GM19025 (cell line): ENCODE measurements around the gene C17orf113.
"Not testable (repeated sequence)": the region's sequence is repeated elsewhere in the genome, so short reads cannot be mapped to it uniquely, and the experiment has no call there.

Experiments used
- ATAC-seq: cut with Tn5 transposase; IDR thresholded peaks from one replicate; pipeline ENCODE4 v1.9.1; 2021; ENCODE audit warnings: mild to moderate bottlenecking, low read depth, moderate library complexity; ENCODE audit not compliant: unreplicated experiment

Gene C17orf113

DNA sequence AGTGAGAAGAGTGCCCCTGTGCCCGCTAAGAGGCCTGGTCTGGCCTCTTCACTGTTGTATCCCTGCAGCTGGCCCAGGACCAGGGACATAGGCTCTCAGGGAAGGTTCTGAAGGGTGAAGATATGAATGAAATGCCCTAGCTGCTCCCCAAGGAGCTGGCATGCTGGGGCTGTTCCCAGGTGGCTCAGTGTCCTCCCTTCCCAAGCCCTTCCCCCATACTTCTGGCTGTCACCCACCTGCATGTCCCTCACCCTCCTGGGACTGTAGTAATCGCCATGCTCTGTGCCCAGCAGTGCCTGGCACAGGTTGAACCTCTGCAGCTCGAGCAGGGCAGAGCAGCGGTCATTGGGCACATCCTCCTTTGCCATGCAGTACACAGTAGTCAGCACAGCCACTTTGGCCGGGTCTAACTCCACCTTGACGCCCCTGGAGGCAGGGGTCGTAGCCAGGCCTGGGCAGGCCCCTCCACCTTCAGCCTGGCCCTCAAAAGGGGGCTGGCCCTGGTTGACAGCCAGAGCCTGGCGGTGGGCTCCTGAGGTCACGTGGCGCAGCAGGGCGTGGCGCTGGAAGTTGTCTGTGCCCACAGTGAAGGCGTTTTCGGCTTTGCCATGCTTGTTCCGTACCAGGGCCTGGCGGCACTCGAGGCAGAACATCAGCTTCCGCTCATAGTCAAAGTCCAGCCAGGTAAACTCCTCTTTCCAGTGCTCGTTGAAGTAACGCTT is 7.6 kb downstream of the C17orf113 start:
- ATAC-seq: no peak

DNA sequence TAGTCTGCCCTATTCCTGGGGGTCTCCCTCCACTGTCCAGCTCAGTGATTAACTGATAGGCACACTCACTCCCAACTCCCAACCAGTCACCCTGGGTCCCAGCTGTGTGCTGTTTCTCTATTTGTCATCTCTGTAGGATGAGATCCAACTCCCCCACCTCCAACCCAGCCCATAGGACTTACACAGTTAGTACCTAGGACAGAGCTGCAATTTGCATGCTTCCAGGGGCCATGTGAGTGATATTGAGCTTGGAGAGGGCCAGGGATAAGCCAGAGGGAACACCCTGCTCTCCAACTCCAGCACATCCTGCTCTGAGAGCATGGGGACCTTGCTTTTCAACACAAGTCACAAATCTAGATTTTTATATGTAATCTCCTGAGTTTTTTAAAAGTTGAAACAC is 8.8 kb downstream of the C17orf113 start:
- no peak for ATAC-seq

DNA sequence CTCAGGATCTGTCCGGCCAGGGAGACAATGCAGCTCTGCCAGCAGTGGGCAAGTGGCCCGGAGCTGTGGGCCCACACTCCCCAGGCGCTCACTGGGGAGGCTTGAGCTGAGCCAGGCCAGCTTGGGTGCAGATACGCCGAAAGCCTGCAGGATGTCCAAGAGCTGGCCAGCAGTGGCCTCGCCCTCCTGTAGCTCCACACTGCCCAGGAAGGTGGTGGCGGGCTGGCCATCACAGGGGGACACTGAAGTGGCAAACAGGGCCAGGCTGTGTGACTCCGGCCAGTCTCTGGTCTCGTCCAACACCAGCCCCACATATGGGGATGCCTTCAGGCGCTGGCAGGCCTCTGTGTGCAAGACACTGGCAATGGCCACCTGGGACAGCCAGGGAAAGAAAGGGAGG is 9.6 kb downstream of the C17orf113 start:
- no peak for ATAC-seq

DNA sequence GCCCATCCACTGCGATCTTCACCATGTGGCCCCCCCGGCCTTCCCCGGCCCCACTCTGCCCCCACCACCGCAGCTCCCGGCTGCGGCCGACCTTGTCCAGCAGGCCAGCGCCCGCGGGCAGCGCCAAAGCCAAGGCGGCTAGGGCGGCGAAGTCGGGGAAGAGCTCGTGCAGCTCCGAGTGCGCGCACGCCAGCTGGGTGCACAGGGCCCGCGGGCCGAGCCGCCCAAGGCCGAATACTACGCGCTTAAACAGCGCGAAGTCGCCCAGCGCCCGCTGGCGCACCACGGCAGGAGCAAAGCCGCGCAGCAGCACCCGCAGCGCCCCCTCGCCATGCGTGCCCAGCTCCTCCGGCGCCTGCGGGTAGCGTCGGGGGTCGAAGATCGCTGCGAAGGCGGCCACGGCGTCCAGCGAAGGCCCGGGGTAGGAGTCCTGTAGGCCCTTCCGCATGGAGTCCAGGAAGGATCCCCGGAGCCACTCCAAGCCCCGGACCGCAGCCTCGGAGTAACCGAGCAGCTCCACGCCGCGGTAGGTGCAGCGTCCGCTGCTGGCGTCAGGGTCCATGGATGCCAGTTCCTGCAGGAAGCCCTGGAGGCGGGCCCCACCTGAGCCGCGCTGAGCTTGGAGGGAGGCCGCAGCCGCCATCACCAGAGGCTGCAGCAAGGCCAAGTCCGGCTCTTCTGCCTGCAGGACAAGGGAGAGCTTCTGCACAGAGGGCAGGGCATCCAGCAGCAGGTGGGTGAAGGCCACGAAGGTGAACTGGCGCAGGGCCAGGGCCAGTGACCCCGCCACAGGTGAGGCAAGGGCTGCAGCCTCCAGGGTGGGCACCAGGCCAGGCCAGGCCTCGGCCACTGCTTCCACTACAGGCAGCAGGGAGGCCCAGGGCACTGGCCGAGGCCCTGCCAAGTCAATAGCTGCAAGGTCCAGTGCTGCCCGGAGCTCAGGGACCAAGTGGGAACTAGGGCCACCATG is 10.3 kb downstream of the C17orf113 start:
- no peak for ATAC-seq

DNA sequence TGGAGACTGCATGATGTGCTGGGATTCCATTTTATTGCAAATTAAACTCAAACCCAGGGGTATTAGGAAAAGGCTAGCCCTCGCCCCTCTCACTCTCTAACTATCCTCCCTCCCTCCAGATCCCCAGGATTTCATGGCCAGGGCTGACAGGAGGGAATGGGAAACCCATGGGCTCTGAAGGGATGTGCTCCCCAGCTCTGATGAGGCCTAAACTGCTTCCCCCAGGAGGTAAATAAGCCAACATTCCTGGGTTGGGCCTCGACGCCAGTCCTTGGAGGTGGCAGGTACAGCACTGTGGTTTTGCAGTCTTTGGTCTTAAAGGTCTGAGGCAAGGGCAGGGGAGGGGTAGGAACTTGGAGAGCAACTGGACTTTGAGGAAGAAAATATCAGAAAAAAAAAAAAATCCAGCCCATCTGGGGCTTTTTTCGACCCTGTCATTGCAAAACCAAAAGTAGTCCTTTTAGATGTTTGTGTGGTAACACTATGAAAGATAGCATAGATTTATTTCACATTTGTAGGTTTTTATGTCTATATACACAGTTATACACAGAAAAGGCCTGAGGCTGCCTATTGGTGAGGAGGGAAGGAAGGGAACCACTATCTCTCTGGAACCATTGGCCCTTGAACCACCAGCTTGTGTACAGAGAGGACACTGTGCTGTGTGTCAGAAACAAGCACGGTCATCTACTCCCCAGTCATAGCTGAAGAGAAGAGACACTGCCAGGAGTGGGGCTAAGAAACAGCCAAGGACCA is 12.0 kb downstream of the C17orf113 start:
- no peak for ATAC-seq

DNA sequence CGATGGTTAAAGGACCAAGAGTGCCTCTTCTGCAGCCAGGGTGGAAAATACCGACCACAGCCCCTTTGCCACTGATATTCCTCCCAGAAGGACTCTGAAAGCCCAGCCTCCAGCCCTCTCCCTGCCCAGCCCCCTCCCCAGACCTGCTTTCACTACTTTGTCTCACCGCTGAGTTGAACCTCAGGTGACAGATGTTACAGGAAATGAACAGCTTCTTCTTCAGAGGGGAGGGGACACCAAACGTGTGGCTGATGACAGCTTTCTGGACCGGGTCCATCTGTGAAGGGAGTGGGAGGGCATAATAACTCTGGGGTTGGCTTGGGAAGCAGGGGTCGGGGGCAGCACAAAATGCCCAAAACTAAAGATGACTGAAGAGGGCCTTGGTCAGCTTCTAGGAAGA is 16.3 kb downstream of the C17orf113 start:
- no peak for ATAC-seq

DNA sequence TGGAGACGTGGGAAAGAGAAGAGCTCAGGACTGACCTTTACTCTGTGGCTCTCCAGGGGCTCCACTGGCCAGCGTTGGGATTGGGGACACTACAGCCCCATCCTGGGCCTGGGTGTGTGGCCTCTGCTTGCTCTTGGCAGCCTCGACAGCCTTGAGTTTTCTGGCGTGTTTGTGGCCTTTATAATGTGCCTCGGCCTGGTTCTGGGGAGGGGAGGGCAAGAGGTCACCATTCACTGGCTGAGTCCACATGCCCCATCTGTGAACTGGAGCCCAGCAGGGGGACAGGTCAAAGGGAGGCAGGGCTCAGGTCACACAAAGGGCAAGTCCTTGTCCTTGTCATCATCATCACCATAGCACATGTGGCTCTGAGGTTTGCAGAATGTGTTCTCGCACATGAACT is 18.8 kb downstream of the C17orf113 start:
- ATAC-seq: no peak

DNA sequence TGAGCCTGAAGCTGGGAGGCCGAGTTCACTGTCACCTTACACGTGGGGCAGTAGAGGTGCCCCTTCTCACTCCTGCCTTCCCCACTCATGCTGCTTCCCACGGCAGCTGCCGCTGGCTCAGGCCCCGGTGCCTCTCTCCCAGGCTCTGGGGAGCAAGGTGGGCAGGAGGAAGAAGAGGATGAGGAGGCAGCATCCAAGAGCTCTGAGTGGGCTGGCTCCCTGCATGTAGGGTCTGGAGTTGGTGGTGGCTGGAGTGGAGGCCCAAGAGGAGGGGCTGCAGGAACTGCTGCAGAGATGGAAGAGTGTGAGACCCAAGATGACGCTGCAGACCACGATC is 21.6 kb downstream of the C17orf113 start:
- ATAC-seq: no peak

DNA sequence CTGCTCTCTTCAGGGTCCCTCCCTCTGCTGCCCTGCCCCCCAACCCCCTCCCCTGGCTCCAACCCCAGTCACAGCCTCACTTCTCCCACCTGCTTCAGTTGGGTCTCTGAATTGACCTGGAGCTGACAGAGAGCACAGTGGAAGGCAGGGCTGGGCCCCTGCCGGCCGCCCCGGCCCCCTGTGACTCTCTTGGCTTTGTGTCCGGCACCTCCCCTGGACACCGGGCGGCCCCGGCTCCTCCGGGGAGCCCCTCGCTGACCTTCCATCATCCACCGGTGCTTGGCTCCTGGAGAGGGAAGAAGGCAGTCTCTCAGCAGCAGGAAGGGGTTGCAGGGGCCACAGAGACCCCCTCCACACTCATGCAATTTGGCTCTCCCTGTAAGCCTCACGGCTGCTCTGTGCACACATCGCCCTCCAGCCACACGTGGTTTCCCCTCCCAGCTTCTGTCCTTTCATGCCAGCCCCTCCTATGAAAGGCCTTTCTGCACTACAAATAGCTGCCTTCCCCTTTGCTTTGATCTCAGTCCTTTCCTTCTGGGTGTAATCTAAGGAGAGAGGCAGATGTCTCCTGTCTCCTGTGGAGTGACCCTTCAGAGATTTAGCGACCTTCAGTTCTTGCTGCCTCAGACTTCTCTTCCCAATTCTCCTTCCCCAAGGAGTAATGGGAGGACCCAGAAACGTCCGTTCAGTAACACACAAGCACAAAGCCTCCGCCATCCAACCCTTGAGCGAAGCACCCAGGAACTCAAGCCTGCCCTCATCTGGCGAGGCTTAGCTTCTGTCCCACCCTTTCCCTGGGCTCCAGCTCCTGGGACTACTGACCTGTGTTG is 22.2 kb downstream of the C17orf113 start:
- ATAC-seq: no peak

DNA sequence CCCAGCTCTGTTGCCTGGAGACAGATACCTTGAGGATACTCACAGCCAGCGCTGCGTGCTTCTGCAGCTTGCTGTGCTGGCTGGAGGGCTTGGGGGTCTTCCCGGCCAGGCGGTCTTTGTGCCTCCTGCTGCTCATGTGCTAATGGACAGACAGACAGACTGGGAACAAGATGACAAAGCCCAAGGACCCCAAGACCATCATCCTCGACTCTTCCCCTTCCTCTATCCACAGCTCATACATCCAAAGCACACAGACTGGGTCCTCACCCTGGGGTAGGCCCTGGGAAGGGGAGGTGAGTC is 22.9 kb downstream of the C17orf113 start:
- no peak for ATAC-seq

DNA sequence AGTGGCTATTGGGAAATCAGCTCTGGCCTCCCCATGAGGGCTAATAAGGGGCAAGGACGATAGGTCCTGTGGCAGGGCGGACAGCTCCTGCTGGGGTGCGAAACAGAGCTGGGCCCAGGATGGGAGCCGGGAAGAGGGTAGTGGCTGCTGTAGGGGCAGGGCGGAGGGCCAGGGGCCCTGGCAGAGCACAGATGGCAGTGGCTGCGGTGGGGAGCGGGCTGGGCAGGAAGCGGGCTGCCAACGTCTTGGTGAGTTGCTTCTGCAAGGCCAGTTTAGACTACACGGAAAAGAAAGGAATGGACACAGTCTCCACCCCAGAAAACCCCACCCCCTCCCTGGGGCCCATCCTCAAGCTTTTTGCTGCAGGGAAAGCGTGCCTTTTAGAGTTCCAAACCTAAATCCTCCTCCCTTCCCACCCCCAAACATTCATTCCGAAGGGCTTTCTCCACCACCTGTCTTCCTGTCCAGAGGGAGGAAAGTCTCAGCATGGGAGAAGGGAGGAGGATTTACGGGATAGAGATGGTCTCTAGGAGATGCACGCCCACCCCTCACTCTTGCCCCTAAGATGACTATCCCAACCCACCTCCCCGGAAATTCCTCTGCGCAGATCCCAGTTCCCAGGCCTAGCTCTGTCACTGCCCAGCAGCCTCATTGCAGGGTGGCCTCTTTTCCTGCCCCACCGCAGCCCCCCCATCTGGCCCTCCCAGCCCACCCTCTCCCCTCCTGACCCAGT is 23.4 kb downstream of the C17orf113 start:
- ATAC-seq: no peak

DNA sequence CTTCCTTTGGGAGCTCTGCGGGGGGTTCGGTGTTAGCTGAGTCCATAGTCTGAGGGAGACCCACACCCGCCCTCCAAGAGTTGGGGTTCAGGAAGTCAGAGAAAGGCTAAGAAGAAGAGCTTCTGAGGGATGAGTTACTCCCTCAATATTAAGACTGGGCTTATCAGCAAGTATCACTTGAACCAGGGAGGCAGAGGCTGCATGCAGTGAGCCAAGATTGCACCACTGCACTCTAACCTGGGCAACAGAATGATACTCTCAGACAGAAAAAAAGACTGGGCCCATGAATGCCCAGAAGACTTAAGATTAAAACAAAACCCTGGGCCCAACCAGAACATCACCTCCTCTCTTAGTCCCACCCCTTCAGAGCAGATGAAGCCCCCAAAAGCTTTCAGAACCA is 24.5 kb downstream of the C17orf113 start:
- ATAC-seq: no peak

DNA sequence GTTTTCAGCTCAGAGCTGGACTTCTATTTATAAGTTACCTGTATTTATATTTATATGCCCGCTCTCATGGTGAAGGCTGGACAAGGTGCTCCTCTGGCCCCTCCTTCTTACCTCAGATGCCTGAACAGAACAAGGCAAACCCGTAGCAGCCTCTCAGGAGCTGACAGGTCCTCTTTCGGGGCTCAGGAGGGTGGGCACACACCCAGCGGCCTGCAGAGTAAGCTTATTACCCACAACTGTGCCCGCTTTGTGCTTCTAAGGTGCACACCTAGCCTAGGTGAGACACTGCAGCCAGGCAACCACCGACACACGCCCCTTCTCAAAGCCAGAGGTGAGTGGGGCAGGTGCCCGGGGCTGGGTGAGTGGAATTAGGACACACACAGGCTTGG is 25.2 kb downstream of the C17orf113 start:
- no peak for ATAC-seq

DNA sequence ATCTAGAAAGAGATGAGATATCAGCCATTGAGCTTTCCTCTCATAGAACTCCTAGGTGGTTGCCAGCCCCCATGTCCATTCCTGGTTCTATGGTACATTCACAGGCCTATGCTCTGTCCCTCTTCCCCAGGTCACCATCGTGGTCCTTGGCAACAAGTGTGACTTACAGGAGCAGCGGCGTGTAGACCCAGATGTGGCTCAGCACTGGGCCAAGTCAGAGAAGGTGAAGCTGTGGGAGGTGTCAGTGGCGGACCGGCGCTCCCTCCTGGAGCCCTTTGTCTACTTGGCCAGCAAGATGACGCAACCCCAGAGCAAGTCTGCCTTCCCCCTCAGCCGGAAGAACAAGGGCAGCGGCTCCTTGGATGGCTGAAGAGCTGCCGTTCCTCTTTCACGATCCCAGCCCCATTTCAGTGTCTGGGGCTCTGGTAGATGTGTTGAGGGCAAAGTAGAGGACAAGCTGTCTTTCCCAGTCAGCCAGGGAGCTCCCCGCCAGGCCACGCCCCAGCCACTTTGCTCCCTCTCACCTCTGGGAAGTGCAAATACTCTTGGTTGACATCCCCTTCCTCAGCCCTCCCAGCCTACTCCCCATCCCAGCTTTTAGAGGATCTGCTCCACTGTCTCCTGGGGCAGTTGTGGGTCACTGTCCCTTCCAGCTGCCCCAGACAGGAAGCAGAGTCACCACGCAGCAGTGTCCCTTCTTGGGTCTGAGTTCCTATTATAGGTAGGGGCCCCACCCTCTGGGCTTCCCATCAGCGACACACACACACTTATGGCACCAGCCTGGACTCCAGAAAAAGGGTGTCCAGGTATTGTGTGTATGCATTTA is 26.7 kb downstream of the C17orf113 start:
- ATAC-seq: no peak

DNA sequence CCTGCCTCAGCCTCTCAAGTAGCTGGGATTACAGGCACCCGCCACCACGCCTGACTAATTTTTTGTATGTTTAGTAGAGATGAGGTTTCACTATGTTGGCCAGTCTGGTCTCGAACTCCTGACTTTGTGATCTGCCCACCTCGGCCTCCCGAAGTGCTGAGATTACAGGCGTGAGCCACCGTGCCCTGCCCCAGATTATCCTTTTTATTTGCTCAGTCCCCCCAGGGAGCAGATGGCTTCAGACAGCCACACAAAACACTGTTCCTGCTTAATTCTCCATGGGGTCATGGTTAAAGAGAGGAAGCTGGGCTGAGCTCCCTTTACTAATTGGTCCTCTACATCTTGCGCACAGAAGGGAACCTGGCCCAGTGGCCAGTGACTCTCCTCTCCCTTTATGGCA is 29.6 kb downstream of the C17orf113 start:
- ATAC-seq: not testable (repeated sequence)

DNA sequence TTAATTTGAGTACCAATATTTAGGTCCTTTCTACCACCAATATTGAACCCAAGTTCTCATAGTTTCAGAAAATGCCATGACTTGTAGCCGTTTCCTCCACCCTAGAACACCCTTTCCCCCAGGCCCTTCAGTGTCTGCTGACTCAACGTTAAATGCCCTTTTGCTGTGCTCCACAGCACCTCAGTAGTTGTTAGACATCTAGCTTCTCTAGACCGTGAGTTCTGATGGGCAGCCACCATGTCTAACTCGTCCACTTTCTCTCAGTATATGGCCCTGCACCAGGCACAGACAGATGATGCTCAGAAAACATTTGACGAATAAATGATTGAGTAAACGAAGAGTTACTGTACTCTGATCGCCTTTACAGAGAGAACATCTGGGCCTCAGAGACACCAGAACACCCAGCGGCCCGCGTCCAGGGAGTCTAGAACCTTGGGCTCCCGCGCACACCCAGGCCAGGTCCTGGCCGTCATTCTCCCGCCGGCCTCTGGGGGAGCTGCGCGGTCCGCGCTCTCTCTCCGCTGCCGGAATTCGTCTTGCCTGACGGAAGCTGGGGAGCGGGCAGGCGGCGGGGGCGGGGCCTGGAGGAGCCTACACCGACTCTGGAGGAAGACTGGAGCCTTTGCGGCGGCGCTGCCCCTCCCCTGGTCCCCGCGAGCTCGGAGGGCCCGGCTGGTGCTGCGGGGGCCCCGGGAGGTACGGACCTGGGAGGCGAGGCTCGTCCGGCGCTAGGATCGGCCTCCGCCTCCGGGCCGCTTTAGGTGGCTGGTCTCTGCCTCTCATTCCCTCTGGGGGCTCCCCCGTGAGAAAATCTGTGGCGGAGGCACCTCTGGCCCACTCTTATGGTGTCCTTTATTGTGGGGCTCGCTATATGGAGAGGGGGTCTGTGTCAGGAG is 30.6 kb downstream of the C17orf113 start, which contains the start of gene NKIRAS2:
Gene NKIRAS2 (plus strand): TSS at position 582 of the 896 bp plus-strand sequence. CDS start 1,488 bp downstream, outside the sequence.
- ATAC-seq: peak; percentile 56

DNA sequence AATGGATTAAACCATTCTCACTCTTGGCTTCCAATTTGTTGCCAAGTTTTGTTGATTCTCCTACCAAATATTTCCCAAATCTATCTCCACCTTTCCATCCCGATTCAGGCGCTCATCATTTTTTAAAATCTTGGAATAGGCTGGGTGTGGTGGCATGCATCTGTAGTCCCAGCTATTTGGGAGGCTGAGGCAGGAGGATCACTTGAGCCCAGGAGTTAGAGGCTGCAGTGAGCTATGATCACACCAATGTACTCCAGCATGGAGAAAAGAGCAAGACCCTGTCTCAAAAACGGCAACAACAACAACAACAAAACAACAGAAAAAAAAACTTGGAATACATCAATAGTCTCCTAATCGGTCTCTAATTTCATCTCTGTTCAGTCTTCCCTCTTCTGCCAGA is 31.4 kb downstream of the C17orf113 start:
- no peak for ATAC-seq

DNA sequence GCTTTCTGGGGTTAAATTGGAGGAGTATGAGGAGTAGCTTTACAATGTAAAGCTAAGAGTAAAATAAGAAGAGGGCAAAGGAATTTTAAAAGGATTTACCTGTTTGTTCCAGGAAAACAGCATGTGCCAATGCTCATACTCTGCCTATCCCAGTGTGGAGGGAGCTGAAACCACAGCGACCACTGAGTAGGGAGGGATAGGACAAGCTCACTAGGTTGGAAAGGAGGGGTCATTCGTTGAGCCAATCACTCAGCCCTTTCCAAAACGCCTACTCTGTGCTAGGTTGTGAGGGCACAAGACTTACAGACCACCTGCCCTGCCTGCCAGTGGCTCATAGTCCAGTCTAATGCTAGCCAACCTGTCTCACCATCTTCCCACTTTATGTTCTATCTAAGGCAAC is 32.1 kb downstream of the C17orf113 start:
- no peak for ATAC-seq
